Mesothelial cell of epicardium (in vitro differentiated cells): ENCODE results near the gene RIN3. TPM values are rescaled to one million over a fixed set of nuclear protein-coding genes. Genes with fewer than 3 reads are reported as not detected.
A peak's percentile ranks its signal among the peaks of the same experiment; 100 is the strongest.

ENCODE experiments used
- DNase-seq, 2 experiments: peaks; one replicate each; pipeline ENCODE4 v3.0.0; 2021; ENCODE audit warnings: low spot score in 2 of 2; ENCODE audit not compliant: unreplicated experiment in 2 of 2
- H3K27ac Mint-ChIP-seq: 2 replicates; pipeline ENCODE4 v1.8.0; 2021; ENCODE audit warnings: mixed read lengths
- H3K27me3 Mint-ChIP-seq: 2 replicates; pipeline ENCODE4 v1.8.0; 2021; ENCODE audit warnings: low read depth, mixed read lengths
- H3K36me3 Mint-ChIP-seq: 2 replicates; pipeline ENCODE4 v1.8.0; 2021; ENCODE audit warnings: mixed read lengths
- H3K4me1 Mint-ChIP-seq: 2 replicates; pipeline ENCODE4 v1.8.0; 2021; ENCODE audit warnings: mixed read lengths
- H3K4me3 Mint-ChIP-seq: 2 replicates; pipeline ENCODE4 v1.8.0; 2021; ENCODE audit warnings: mild to moderate bottlenecking, moderate library complexity, mixed read lengths
- H3K9me3 Mint-ChIP-seq: 2 replicates; pipeline ENCODE4 v1.8.0; 2021; ENCODE audit warnings: mixed read lengths
- total RNA-seq: library from RNA; stranded (reverse); gene quantifications from 3 replicates; pipeline ENCODE4 v1.2.1, GENCODE V29; 2021
- TF ChIP-seq, protein P1 (sequence below): fragments of 200-600 bp; sonication (generic); IDR thresholded peaks from one replicate; pipeline ENCODE4 v1.5.0; 2021; ENCODE audit warnings: antibody characterized with exemption; ENCODE audit not compliant: unreplicated experiment

The RIN3 gene
- total RNA-seq, 1 donor from 2014 or later, result 19.9 TPM

DNA sequence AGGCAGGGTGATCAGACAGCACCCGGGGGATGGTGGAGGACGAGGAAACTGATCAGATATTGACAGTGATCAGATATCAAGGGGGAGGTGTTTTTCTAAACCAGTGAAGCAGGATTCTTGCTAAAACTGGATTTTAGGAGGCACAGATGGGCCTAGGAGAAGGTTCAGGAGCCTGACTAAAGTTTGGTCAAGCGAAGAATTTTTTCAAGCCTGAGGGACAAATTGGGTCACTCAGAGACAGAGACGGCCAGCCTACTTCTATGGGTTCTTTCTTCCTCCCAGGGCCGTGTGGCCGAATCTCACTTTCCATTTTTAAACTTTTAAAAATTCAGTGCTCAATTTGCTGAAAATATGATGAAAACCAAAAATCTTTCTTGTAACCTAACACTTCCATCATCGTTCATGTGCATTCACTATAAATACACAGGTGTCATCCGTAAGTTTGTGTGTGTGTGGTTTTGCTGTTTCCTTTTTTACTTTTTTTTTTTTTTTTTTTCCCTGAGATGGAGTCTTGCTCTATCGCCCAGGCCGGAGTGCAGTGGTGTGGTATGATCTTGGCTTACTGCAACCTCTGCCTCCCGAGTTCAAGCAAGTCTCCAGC, 68.5 kb downstream of the RIN3 start:
- H3K4me3 Mint-ChIP-seq, result no peak overlapping the region
- TF ChIP-seq, protein P1, sequence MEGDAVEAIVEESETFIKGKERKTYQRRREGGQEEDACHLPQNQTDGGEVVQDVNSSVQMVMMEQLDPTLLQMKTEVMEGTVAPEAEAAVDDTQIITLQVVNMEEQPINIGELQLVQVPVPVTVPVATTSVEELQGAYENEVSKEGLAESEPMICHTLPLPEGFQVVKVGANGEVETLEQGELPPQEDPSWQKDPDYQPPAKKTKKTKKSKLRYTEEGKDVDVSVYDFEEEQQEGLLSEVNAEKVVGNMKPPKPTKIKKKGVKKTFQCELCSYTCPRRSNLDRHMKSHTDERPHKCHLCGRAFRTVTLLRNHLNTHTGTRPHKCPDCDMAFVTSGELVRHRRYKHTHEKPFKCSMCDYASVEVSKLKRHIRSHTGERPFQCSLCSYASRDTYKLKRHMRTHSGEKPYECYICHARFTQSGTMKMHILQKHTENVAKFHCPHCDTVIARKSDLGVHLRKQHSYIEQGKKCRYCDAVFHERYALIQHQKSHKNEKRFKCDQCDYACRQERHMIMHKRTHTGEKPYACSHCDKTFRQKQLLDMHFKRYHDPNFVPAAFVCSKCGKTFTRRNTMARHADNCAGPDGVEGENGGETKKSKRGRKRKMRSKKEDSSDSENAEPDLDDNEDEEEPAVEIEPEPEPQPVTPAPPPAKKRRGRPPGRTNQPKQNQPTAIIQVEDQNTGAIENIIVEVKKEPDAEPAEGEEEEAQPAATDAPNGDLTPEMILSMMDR, result no peak
- peaks cover 7% of the 10 kb centered on the region for H3K9me3 Mint-ChIP-seq
- DNase-seq, result no peak
- H3K36me3 Mint-ChIP-seq, result peaks cover 29% of the 10 kb centered on the region
- peaks cover 14% of the 10 kb centered on the region for H3K4me1 Mint-ChIP-seq
- no peak overlapping the region for H3K27ac Mint-ChIP-seq
- no peaks in the 10 kb centered on the region for H3K27me3 Mint-ChIP-seq

DNA sequence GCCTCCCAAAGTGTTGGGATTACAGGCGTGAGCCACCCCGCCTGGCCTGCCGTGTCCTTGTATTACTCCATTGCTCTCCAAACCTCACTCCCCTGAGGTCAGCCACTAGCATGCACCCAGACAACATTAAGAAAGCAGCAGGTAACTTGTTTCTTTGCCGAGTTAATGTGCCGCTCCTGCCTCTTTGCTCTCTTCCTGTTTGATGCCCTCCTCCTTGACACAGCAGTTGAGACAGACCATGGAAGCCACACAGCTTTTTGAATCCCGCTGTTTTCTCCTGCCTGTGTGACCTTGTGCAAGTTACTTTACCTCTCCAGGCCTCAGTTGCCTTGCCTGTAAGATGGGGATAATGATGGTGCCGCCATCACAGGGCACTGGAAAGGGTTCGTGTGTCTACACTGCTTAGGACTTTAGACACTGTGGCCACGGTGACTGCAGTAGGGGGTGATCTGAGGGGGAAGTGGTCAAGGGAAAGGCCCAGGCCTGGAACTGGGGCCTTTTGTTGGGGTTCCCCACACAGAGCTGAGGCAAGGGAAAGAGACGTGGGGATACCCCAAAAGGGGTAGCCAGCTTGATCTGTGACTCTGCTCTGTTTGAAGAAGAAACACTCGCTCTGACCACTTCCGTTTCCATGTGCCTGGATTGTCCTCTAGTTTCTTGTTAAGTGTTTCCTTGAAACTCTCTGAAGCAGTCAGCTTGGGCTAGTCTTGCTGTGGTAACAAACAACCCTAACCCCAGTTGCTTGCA, 69.3 kb downstream of the RIN3 start:
- Mint-ChIP-seq H3K27me3 (no peaks in the 10 kb centered on the region), H3K27ac (no peak overlapping the region), H3K4me3 (no peak overlapping the region), H3K4me1 (peaks cover 16% of the 10 kb centered on the region), H3K9me3 (peaks cover 7% of the 10 kb centered on the region), H3K36me3 (peaks cover 24% of the 10 kb centered on the region)
- TF ChIP-seq, protein P1, result no peak
- DNase-seq, result no peak

DNA sequence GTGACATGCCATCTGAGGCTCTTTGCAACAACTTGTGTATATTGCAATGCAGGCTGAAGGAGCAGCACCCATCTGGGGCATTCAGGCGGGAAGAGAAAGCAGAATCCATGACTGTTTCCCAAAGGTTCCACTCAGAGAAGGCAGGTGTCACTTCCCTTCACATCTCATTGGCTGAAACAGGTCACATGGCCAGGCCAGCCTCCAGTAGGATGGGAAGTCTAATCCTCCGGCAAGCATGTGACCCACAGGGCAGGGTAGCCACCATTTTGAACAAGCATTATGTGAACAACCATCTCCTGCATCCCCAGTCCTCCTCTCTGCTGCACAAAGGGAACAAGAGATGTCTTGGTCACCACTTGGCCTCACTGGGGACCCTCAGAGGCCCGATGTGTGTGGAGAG, 70.6 kb downstream of the RIN3 start:
- Mint-ChIP-seq H3K4me3 (no peak overlapping the region), H3K27me3 (no peaks in the 10 kb centered on the region), H3K36me3 (peaks cover 24% of the 10 kb centered on the region), H3K4me1 (peaks cover 16% of the 10 kb centered on the region), H3K27ac (no peak overlapping the region), H3K9me3 (peaks cover 7% of the 10 kb centered on the region)
- DNase-seq, result no peak
- TF ChIP-seq, protein P1, result no peak

DNA sequence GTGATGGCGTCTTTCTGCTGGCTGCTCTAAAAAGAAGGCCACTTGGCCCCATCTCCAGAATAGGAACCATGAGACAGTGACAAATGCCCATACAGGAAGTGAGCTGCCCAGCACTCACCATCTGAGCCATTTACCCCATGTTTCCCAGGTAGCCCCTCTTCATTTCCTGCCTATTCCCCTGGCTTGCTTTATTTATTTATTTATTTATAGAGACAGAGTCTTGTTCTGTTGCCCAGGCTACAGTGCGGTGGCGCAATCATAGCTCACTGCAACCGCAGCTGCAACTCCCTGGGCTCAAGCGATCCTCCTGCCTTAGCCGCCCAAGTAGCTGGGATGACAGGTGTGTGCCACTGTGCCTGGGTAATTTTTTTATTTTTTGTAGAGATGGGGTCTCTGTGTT, 71.2 kb downstream of the RIN3 start:
- Mint-ChIP-seq H3K9me3 (peaks cover 7% of the 10 kb centered on the region), H3K27me3 (no peaks in the 10 kb centered on the region), H3K4me3 (no peak overlapping the region), H3K27ac (no peak overlapping the region), H3K4me1 (peaks cover 16% of the 10 kb centered on the region), H3K36me3 (peaks cover 18% of the 10 kb centered on the region)
- TF ChIP-seq, protein P1, result no peak
- DNase-seq, result no peak

DNA sequence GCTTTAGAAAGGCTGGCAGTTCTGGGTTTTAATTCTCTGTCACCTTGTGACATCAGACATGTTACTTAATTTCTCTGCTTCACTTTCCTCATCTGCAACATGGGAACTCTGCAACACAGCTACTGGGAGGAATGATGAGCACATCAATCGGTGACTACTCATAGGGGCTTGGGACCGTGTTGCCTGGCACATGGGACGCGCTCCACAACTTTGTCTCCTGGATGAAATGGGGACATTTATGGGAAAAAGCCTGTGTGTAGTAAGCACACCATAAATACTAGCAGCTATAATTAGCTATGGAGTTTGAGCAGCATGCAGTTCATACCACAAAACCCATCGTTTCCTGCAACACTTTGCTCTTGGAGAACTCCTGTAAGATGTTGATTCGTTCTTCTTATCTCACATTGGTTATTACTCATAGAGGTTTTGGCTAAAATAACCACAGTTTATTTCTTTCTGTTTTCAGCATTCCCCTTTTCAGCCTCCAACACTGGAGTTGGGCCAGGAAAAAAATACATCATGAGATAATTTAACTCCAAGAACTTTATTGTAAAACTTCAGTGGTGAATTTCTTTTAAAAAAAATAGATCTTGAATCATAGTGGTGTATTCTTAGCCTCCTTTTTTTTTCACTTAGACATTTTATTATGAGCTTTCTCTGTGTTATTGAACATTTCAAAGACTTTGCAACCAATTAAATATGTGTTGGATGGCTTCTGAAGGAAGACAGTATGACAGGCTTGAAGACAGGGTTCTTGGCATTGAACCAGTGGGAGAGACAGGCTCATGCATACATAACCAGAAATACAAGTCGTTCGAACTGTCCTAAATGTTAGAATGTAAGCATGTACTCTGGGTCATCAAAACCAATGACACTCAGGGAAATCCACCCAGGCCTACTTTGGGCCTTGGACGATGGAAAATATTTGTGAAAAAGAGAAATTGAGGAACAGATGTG, 72.7 kb downstream of the RIN3 start:
- TF ChIP-seq, protein P1, result no peak
- Mint-ChIP-seq H3K27ac (peak overlapping the region; percentile 71), H3K36me3 (peaks cover 23% of the 10 kb centered on the region), H3K9me3 (peaks cover 13% of the 10 kb centered on the region), H3K27me3 (no peaks in the 10 kb centered on the region), H3K4me3 (no peak overlapping the region), H3K4me1 (peaks cover 20% of the 10 kb centered on the region)
- DNase-seq, result no peak
